Renal cortex interstitium (tissue), 15 donors: ENCODE measurements around the gene SRRM4. TPM values are rescaled to one million over a fixed set of nuclear protein-coding genes. Genes with fewer than 3 reads are reported as not detected.

Experiments used
- DNase-seq, 11 donors: peaks; one replicate each; pipeline ENCODE4 v3.0.0-alpha.2; 2013; ENCODE audit warnings: low read depth in 9 of 11, low spot score in 4 of 11; ENCODE audit errors: extremely low read depth in 1 of 11
- long read RNA-seq, 16 experiments: transcript quantifications; one replicate each; lab custom pipeline, GENCODE V29; 2026
- polyA plus RNA-seq, 3 donors: library from polyadenylated mRNA; unstranded; fragments of 120-200 nt; gene quantifications; one replicate each; pipeline ENCODE4 v1.2.1, GENCODE V29; 2013; ENCODE audit not compliant: insufficient read length in 3 of 3

The SRRM4 gene
- under 1 TPM; 0.03 to 0.05 (median 0.03) TPM for polyA plus RNA-seq
- long read RNA-seq, donor 1: 0 reads
- long read RNA-seq, donor 2: 0 reads
- long read RNA-seq, donor 3: 0 reads
- long read RNA-seq, donor 4: 0 reads
- long read RNA-seq, donor 5: 0 reads
- long read RNA-seq, donor 6: 0 reads
- long read RNA-seq, donor 7: 0 reads
- long read RNA-seq, donor 8: 0 reads
- long read RNA-seq, donor 9: 0 reads
- long read RNA-seq, donor 10: 0 reads
- long read RNA-seq, donor 11: 0 reads
- long read RNA-seq, donor 12: 0 reads
- long read RNA-seq, donor 13: 0 reads
- long read RNA-seq, donor 14: 0 reads
- long read RNA-seq, donor 15: 0 reads
- long read RNA-seq, donor 16: 0 reads

GRCh38 chr12:118981285-118982211 is at the start of gene SRRM4:
Gene SRRM4, plus strand, starts transcription at chr12:118981541. Its CDS starts 342 bp downstream, at chr12:118981883.
- peak in 10 of 11 donors; percentile 3 to 31 (median 26) for DNase-seq

GRCh38 chr12:118946256-118946655 is 35.1 kb upstream of the SRRM4 start:
- DNase-seq: no peak

GRCh38 chr12:118958520-118958919 is 22.8 kb upstream of the SRRM4 start:
- DNase-seq: no peak

GRCh38 chr12:118959348-118959747 is 22.0 kb upstream of the SRRM4 start:
- no peak for DNase-seq

GRCh38 chr12:118959985-118960560 is 21.3 kb upstream of the SRRM4 start:
- no peak for DNase-seq

- no peak for DNase-seq
These were observed 20.5 kb upstream of the SRRM4 start for GRCh38 chr12:118960865-118961264.

- no peak for DNase-seq
These were observed 16.4 kb upstream of the SRRM4 start for GRCh38 chr12:118964988-118965387.

- no peak for DNase-seq
These were observed 10.5 kb upstream of the SRRM4 start for GRCh38 chr12:118970856-118971255.

GRCh38 chr12:118972982-118973381 is 8.4 kb upstream of the SRRM4 start:
- no peak for DNase-seq

- peak in 10 of 11 donors; percentile 7 to 34 (median 22) for DNase-seq
These were observed 1.5 kb upstream of the SRRM4 start for GRCh38 chr12:118979763-118980406.

- no peak for DNase-seq
These were observed 830 bp upstream of the SRRM4 start for GRCh38 chr12:118980407-118981014.

- DNase-seq: no peak
These were observed 961 bp downstream of the SRRM4 start for GRCh38 chr12:118982302-118982701.

- DNase-seq: no peak
These were observed 1.8 kb downstream of the SRRM4 start for GRCh38 chr12:118982984-118983761.

GRCh38 chr12:118984161-118984943 is 3.0 kb downstream of the SRRM4 start:
- DNase-seq: no peak

- DNase-seq: no peak
These were observed 4.7 kb downstream of the SRRM4 start for GRCh38 chr12:118986050-118986449.

GRCh38 chr12:118999107-118999506 is 17.8 kb downstream of the SRRM4 start:
- DNase-seq: no peak

- DNase-seq: no peak
These were observed 23.7 kb downstream of the SRRM4 start for GRCh38 chr12:119005085-119005484.
